Fibroblast of skin of abdomen (primary cell): ENCODE results near the gene CDKN1A.
"Not testable (repeated sequence)": the region's sequence is repeated elsewhere in the genome, so short reads cannot be mapped to it uniquely, and the experiment has no call there.

Experiments
- DNase-seq: peaks from one replicate; pipeline ENCODE4 v3.0.0-alpha.2; 2013

CDKN1A gene

GRCh38 chr6:36721369-36722140 lies 43.0 kb downstream of the CDKN1A start:
- DNase-seq, result no peak

GRCh38 chr6:36722365-36722764 lies 43.9 kb downstream of the CDKN1A start:
- no peak for DNase-seq

- DNase-seq, result no peak
Observed at GRCh38 chr6:36722879-36723278, 44.4 kb downstream of the CDKN1A start.

- not testable (repeated sequence) for DNase-seq
Observed at GRCh38 chr6:36723992-36724391, 45.5 kb downstream of the CDKN1A start.

GRCh38 chr6:36724514-36725390 lies 46.2 kb downstream of the CDKN1A start:
- DNase-seq, result peak; percentile 55

- DNase-seq, result no peak
Observed at GRCh38 chr6:36725581-36725980, 47.1 kb downstream of the CDKN1A start.

GRCh38 chr6:36727505-36728021 lies 49.0 kb downstream of the CDKN1A start:
- DNase-seq, result peak; percentile 44

- DNase-seq, result no peak
Observed at GRCh38 chr6:36728289-36729160, 50.0 kb downstream of the CDKN1A start.

GRCh38 chr6:36729161-36729524 lies 50.6 kb downstream of the CDKN1A start:
- peak; percentile 25 for DNase-seq

- no peak for DNase-seq
Observed at GRCh38 chr6:36730424-36731380, 52.2 kb downstream of the CDKN1A start.

GRCh38 chr6:36731622-36732310 lies 53.3 kb downstream of the CDKN1A start:
- no peak for DNase-seq

- DNase-seq, result no peak
Observed at GRCh38 chr6:36733300-36733699, 54.8 kb downstream of the CDKN1A start.

GRCh38 chr6:36734486-36735060 lies 56.1 kb downstream of the CDKN1A start:
- DNase-seq, result no peak

- peak; percentile 82 for DNase-seq
Observed at GRCh38 chr6:36735110-36736071, 56.9 kb downstream of the CDKN1A start.
